NCI-H1048 (cell line): ENCODE data around the gene ADORA2A.

Experiments used
- DNase-seq: peaks from one replicate; lab custom pipeline; 2025; lab: John Stamatoyannopoulos, UW

Gene ADORA2A

DNA sequence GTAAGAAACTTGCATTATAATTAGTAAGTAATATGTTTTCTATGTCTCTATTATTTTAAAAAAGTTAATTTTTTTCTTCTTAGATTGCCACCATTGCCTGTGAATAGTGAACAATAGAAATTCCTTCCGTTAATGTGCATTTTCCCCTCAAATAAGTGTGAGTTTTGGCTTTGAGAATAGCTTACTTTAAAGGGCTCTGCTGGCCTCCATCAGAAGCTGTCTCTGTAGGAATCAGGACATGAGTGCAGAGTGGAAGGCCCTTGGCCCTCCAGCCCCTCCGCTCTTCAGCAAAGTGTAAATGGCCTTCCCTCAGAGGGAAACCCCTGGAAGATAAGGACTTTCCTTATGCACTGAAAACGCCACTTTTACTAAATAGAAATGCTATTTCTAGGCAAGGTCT lies 24.1 kb upstream of the ADORA2A start:
- no peak for DNase-seq

DNA sequence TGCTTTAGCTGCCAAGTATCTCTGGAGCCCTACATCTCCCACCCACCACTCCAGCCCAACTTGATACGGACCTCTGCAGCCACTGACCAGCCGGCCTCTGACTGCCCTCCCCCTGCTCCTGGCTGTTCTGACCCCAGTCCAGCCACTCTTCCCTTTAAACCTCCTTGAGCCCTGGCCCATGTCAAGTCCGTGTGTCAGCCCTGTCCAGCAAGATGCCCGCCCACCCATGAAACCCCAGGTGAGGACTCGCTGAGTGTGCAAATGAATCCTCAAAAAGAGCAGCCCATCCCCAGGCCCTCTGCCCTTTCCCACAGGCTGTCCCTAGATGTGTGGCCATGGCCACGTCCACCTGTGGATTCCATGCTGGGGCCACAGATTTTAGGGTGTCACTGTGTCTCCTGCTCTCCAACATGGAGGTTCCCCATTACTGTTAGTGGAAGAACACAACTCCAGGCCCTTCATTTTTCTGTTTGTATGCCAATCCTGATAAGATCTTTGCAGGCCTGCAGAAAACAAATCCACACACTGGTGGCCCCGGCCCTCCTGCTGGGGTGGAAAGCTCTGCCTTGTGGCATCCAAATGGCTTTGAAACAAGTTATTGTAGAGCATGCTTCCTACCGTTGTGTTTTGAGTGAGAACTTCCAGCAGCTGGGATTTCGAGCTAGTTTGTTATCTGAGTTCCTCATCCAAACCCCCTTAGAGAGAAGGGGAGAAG lies 22.7 kb upstream of the ADORA2A start:
- no peak for DNase-seq

DNA sequence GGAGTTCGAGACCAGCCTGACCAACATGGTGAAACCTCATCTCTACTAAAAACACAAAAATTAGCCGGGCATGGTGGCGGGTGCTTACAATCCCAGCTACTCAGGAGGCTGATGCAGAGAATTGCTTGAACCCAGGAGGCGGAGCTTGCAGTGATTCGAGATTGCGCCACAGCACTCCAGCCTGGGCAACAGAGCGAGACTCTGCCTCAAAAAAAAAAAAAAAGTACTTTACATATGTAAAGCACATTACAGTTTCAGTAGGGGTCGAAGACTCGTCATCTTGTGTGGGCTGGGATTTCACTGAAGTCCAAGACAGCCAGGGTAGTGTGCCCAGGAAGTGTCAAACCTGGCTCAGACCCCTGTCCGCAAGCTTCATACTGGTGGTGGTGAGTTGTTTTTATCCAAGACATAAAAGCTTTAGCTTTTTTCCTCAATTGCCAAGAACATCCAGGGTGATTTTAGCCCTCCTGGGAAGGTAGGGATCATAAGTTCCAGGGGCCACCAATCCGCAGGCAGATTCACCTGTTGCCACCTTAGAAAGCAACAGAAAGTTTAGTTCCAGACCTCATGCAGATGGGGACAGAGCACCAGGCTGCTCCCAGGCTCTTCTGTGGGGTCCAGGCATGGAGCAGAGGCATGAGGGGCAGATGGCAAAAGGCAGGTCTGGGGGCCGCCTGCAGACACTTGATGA lies 21.6 kb upstream of the ADORA2A start:
- no peak for DNase-seq

DNA sequence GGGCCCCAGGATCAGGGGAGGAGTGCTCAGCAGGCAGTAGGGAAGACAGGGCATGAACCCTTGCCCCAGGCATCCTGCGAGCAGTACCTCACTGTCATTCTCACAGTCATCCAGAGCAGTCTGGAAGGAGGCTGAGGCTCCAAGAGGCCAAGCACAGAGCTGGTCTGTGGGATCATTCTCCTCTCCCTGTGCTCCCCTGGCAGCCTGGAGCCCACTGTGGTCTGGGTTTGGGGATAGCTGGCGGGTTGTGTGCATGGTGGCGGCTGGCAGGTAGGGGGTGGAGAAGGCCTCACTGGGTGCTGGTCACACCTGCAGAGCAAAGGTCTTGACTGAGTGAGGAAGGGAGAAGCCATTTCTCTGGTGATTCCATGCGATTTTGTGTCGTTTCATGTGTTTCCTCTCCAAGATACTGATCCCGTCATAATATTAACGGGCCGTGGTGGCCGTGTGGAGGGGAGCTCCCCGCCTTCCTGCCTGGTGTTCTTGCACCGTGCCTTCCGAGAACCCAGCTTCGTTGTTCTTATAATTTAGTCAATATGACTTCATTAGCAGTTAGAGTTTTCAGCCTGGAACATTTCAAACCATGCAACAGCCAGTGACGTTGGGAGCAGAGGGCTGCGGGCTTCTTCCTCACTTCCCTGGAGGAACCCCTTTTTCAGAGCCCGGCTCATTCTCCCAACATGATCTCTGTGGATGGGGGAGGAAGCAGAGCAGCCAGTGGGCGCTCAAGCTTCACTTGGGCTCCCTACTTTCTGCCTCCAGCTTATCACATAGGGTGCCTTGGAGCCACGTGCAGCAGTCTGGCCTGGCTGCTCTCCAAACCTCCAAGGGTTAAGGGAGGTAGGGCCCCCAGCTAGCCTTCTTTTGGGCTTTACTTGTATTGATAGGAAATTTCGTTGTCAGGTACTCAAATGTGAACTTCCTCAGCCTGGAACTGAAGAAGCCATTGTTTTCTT lies 20.8 kb upstream of the ADORA2A start:
- no peak for DNase-seq

DNA sequence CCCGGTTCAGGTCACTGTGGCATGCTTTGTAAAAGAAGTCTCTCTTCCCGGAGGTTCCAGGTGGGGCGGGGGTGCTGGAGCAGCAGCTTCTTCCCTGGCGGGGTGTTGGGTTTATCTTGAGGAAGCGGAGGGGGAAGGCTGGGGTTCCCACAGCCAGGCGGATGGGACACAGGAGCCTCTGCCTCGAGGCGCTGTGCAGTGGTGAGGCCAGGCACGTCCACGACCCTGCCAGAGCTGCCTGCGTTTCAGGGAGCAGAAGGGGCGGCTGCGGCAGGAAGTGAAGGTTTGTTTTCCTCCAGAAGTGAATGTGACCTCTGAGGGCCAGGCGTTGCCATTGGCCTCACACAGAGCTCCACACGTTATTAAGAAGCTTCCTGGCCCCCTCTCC lies 20.1 kb upstream of the ADORA2A start:
- DNase-seq = no peak

DNA sequence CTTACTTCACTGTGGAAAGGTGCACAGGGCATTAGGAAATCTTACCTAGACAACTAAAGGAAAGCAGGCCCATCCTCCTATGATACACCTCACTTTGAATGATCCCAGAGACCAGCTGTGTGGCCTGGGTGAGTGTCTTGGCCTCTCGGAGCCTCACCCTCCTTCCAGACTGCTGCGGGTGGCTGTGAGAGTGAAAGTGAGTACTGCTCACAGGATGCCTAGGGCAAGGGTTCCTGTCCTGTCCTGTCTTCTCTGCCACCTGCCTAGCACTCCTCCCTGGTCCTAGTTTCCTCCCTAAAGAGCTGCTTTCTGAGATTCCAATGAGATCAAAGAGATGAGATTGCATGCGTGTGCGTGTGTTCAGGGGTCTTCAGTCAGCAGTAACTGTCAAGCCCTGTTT lies 19.5 kb upstream of the ADORA2A start:
- no peak for DNase-seq

DNA sequence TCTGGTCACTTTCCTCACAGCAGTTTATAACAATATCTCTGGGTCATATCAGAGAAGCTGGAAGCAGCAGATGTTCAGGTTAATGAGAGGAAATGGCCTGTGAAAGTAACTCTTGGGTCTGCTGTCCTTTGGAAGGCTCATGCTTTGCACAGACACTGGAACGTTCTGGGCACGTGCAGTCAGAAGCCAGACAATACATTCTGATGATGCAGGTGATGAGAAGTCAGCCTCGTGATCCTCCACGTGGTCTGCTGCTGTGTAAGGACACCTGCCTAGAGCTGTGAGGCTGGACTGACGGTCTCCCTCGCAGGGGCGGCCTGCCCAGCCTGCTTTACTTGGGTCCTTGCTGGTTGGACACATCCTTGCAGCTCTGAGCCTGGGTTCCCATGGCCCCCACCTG lies 18.8 kb upstream of the ADORA2A start:
- DNase-seq = no peak

DNA sequence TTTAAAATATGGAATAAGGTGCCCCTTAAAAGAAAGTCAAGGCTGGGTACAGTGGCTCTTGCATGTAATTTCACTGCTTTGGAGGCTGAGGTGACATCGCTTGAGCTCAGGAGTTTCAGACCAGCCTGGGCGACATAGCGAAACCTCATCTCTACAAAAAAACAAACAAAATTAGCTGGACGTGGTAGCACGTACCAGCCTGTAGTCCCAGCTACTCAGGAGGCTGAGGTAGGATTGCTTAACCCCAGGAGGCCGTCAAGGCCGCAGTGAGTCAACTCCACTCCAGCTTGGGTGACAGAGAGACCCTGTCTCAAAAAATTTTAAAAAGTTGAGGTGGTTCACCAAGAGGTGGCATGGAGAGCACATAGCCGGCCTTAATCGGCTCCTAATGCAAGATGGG lies 17.7 kb upstream of the ADORA2A start:
- DNase-seq = no peak

DNA sequence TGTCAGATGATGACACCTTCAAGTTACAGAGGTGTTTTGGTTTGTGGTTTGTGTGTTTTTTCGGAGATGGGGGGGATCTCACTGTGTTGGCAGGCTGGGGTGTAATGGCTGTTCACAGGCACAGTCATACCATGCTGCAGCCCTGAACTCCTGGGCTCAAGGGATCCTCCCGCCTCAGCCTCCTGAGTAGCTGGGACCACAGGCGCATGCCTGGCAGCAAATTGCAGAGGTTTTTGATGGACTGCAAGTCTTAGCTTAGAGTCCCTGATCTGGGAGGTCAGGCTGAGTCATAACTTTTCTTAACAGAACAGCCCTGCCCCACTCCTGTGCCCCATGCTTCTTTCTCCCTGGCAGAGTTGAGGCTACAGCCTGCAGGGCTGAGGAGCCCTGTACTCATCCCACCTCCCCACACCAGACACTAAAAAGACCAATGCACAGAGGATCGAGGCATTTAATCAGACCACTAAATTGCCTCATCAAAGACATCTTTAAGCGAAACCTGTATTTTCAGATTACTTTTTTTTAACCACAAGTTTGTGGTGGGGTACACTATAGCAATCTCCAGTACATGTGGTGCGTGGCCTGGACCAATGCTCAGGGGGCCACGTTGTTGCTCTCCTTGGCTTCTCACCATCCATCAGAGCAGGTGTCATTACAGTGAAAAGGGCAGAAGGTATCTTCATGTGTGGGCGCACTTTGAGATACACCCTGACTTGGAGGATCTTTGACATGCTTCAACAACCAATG lies 17.1 kb upstream of the ADORA2A start:
- DNase-seq = no peak

DNA sequence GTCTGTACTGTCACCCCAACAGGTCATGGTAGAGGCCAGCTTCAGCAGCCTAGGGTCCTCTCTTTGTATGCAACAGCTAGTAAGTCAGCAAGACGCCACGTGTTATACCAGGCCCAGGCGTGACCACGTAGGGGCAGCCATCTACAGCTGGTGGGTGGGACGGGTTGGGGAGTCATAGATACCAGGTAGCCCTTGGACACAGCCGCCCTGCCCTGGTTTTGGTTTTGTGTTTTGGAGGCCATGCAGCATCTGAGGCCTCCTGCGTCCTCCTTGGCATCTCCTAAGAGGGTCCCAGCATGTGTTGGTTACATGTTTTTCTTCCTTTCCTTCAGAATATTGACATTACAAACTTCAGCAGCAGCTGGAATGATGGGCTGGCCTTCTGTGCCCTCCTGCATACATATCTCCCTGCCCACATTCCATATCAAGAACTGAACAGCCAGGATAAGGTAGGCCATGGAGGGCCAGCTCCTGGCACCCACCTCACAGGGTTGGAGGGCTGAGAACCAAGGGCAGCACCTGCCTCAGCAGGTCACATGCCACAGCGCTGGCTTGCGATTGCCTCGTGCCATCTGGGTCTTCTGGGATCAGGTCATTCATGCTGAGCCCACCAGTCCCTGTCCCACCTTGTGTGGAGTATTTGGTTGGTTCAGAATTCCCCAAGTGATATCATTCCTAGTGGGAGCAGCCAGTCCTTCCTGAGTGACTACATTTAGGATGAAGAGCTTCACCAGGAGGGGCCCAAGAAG lies 16.0 kb upstream of the ADORA2A start:
- DNase-seq = no peak

DNA sequence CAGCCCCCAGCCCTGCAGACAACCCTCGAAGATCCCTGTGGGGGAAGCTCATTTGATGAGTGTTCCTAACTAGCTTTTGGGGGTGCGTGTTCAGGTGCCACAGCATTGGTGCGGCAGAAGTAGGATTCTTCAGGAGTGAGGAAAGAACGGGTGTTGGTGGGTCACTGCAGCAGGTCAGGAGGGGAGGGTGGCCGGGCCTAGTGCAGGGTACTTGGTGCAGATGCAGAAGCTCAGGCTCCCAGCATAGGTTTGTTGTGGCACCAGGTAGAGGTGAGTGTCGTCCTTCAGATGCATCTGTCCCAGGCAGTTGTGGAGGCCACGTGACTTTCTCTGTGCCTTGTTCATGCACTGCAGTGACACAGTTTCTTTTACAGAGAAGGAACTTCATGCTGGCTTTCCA lies 15.1 kb upstream of the ADORA2A start:
- DNase-seq = no peak

DNA sequence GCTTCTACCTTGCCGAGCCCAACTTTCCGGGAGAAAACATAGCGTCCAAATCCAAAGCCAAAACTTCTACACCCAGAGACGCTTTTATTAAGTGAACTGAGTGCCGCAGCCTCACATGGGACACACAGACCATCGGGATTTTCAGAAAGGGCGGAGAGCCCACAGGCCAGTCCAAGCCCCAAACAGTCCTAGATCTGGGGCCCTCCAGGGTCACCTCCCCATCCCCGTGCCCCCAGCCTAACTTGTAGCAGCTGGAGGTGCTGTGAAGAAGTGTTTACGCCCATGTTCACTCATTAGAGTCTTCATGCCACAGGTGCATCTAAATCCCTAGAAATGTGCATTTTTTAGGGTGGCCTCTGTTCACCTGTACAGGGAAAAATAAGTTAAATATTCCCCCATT lies 14.1 kb upstream of the ADORA2A start:
- no peak for DNase-seq

DNA sequence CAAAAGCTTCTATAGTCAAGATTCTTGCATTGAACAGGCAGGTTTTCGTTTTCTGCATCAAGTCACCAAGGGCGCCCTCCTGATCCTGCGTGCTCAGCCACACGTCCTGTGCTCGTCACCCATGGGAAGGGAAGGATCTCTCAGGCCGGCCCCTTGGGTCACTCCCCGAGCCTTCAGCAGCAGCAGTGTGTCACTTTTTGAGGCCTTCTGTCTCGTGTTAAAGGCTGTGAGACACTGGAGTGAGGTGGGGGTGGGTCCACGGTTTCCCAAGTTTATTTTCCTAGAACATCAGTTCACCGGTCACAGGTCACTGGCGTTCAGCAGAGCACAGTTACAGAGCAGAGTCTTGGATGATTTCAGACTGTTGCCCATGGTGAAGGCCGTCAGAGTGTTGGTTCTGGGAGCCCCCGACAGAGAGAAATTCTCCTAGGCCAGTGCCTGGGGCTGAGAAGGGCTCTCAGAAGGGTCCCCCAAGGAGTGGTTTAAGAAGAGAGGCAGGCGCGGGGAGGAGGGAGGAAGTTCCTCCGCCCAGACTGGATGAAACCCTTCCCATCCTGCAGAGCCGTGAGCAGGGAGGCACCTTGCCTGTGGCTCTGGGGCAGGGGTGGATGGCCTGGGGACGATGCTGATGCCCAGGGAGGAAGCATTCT lies 13.5 kb upstream of the ADORA2A start:
- no peak for DNase-seq

DNA sequence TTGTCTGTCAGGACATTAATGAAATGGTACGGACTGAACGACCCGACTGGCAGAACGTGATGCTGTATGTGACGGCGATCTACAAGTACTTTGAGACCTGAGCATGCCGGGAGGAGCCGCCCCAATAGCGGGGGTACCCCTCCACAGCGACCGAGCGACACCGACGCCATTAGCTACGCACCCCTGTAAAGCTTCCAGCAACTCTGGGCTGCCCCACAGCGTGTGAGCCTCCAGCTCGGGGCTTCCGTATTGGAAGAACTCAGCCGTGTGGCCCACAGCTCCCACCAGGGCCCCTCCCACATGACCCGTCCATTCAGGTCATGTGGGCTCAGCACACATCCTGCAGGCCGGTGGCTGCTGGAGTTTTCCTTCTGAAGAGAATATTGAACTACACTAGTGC lies 12.9 kb upstream of the ADORA2A start:
- no peak for DNase-seq

DNA sequence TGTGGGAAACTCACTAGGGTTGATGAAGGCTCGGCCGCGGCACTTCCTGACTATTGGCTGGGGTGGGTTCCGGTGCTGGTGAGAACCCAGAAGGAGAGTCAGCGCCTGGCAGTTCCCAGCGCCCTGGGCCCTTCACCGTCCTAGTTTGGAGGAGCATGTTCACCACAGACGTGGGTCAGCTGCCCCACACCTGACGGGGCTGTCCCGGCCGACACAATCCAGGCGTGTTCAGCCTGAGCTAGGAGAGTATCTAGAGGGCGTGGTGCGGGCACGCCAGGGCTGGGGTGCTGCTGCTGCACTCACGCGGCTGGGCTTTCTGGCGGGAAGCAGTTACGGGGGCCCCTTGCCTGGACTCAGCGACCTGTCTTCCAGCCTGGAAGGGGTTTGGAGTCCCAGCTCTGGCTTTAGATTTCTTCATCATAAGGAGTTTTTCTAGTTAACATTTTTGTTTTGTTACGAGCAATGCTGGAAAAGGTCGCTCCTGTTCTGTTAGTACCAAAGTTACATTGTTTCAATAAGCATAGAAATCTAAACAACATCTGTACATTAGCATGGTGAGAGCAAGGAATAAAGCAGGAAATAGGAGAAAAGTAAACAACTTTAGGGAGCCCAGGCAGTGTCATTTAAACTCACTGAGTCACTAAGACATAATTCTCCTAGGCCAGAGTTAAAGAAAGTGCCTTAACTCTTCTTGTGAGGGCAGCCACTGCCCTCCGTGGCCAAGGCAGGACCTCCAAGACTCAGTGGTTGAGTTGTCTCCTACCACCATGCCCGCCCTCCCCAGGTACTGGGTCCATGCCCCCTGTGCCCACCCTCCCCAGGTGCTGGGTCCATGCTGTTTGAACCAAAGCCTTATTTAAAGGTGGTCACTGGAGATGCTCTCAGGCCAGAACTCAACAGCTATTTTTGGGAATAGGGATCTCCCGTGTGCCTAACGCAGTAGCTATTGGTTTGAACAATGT lies 12.1 kb upstream of the ADORA2A start:
- no peak for DNase-seq

DNA sequence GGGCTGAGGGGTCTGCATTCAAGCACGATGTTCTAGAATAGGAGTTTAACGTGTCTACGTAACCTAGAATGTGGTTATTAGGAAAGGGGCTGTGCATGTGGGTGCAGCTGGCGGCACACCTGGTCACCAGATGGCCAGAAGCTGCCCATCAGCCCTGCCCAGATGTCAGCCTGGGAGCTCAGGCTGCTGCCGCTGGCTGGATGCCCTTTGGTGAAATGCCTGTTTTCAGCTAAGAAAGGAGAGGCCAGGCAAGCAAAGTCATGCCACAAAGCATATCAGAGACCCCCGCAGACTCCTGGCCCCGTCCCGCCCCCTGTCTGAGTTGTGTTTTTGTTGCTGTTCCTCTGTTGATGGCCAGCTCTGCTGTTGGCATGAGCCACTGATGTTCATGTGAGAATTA lies 11.3 kb upstream of the ADORA2A start:
- DNase-seq = no peak

DNA sequence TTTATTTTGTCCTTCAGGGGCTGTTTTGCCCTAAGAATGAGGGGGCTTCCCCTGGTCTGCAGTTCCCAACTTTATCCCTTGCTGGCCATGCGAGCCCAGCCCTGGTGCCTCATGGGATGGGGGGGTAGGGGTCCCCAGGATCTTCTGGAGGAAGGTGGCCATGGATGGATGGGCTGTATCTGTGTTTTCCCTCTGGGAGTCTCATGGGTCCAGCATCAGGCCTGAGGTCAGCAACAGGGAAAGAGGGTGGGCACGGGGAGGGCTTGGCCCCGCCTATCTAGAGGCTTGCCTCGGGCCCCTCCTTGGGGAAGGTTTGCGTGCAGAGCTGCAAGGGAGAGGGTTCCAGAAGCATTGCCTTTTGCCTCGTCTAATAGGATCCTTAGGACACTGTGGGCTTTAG lies 10.8 kb upstream of the ADORA2A start:
- DNase-seq = no peak

DNA sequence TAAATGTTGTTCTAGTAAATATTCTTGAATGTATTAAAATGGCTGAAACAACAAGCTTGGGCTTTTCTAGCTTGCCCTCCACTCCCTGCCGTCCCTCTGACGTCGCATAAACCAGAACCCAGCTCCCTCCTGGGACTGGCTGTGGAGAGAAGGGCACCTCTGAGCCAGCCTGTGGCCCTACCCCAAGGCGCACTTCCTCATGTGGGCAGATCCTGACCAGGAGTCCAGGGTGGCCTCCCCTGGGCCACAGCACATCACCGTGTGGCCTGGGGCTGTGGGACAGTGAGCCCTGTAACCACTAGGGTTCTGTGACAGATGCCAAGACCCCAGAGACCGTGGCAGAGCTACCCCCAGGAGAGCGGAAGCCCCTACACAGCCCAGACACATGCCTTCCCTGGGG lies 10.2 kb upstream of the ADORA2A start:
- no peak for DNase-seq

DNA sequence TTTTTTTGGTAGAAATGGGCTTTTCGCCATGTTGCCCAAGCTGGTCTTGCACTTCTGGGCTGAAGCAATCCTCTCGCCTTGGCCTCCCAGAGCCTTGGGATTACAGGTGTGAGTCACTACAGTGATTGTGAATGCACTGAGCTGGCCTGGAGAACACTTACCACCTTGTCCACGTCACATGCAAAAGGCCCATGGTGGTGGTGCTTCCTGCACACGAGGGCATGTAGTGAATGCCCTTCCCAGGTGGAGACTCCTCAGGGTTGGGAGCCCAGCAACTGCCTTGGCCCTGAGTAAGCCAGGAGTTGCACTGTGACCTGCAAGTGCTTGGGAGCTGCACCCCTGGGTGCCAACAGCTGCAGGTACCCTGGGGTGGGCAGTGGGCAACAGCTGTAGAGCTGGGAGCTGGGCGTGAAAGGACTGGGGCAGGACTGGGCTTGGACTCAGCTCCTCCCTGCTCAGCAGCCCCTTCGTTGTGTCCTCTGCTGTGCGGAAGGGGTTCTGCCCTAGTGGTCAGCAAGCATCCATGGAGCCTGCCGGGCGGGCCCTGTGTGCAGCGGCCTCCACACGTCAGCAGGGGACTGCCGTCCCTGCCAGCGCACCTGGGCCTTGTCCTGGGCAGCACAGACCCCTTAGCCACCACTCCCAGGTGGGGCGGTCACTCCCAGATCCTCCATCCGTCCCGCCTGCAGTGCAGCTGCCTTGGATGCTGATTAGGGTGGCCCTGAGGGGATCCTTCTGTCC lies 9.3 kb upstream of the ADORA2A start:
- no peak for DNase-seq
